ENCODE measurements around the gene MISP. TPM values are rescaled to one million over a fixed set of nuclear protein-coding genes. Genes with fewer than 3 reads are reported as not detected.
A peak's percentile ranks its signal among the peaks of the same experiment; 100 is the strongest.
"Not testable (repeated sequence)": the region's sequence is repeated elsewhere in the genome, so short reads cannot be mapped to it uniquely, and the experiment has no call there.

Gene MISP, protein sequence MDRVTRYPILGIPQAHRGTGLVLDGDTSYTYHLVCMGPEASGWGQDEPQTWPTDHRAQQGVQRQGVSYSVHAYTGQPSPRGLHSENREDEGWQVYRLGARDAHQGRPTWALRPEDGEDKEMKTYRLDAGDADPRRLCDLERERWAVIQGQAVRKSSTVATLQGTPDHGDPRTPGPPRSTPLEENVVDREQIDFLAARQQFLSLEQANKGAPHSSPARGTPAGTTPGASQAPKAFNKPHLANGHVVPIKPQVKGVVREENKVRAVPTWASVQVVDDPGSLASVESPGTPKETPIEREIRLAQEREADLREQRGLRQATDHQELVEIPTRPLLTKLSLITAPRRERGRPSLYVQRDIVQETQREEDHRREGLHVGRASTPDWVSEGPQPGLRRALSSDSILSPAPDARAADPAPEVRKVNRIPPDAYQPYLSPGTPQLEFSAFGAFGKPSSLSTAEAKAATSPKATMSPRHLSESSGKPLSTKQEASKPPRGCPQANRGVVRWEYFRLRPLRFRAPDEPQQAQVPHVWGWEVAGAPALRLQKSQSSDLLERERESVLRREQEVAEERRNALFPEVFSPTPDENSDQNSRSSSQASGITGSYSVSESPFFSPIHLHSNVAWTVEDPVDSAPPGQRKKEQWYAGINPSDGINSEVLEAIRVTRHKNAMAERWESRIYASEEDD
- not detected for total RNA-seq
- long read RNA-seq, result 0 reads

DNA sequence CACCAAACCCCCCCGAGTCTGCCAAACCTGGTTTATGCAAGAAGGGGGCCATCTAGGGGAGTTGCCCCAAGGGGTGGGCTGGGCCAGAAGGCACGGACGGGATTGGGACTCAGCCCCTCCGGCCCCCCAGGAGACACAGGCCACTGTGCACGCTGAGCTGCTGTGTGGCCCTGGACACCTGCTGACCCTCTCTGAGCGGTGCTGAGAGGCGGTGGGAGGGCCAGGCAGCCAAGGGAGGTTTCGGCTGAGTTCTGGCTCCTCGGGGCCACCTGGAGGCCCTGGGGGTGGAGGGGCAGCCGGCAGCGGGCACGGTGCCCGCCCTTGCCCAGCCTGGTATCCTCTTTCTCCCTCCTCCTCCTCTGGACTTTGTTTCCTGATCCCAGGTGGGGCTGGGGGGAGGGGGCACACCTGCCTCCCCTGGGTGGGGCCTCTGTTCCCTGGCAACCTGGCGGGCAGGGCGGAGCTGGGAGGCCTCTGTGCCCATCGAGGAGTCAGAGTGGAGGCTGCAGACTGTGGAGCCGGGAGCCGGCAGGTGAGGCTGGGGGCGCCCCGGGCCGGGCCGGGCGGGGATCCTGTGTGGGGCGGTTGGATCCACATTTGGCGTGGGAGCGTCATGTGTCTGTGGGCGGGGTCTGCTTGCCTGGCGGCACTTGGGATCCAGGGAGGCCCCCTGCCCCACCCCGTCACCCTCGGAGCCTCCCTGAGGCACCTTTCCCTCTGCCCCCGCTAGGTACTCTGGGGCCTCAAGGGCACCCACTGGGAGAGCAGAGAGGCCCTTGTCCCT, at the start of gene MISP:
Gene MISP (plus strand): TSS at position 473 of the 784 bp plus-strand sequence. CDS start 5,835 bp downstream, outside the sequence.
- DNase-seq (ENCODE audit: missing footprints) (no peak), ATAC-seq (no peak)
- intact Hi-C loops (cut with DNase I), result no loop called here

DNA sequence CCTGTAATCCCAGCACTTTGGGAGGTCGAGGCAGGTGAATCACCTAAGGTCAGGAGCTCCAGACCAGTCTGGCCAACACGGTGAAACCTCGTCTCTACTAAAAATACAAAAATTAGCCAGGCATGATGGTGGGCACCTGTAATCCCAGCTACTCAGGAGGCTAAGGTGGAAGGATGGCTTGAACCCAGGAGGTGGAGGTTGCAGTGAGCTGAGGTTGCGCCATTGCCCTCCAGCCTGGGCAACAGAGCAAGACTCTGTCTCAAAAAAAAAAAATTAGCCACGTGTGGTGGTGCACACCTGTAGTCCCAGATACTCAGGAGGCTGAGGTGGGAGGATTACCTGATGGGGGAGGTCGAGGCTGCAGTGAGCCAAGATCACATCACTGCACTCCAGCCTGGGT, 48.1 kb upstream of the MISP start:
- ATAC-seq; intact Hi-C loops (cut with DNase I); DNase-seq (ENCODE audit: missing footprints): not testable (repeated sequence)

DNA sequence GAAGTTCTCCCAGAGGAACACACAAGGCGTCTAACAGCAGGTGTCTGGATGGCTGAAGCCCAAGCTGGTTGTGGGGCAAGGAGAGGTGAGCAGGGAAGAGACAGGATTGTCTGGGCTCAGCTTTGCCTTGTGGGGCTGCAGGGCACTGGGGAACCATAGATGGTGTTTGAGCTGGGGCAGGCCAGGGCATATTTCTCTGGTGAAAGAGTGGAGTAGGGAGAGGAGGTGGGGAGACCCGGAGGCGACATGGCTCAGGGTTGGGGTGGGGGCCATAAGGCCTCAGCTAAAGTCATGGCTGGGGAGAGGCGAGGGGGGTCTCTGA, 47.6 kb upstream of the MISP start:
- ATAC-seq (no peak), DNase-seq (ENCODE audit: missing footprints) (no peak)
- intact Hi-C loops (cut with DNase I), result no loop called here

DNA sequence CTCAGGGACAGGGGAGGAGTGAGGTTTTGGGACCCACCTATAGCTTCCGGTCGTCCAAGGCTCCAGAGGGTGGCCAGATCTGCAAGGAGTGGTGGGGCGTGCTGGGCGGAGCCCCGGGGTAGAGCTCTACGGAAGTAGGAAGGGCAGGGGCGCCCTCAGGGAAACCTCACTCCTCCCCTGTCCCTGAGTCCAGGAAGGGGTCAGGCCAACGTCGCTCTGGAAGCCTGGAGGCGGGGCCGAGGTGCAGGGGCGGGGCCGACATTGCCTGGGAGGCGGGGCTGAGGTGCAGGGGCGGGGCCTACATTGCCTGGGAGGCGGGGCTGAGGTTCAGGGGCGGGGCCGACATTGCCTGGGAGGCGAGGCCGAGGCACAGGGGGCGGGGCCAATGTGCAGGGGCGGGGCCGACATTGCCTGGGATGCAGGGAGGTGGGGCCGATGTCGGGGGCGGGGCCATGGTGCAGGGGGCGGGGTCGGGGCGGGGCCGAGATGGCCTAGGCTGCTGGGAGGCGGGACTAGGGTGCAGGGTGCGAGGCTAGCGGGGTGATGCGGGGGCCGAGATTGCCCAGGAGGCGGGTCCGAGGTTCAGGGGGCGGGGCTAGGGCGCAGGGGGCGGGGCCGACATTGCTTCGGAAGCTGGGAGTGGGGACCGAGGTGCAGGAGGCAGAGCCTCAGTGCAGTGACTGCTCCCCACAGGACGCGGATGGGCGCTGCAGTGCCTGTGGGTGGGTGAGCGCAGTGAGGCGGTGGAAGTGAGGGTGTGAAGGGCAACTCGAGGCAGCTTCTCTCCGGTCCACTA, 47.1 kb upstream of the MISP start:
- intact Hi-C loops (cut with DNase I), result no loop called here
- ATAC-seq (peak; percentile 76), DNase-seq (ENCODE audit: missing footprints) (peak; percentile 93)

DNA sequence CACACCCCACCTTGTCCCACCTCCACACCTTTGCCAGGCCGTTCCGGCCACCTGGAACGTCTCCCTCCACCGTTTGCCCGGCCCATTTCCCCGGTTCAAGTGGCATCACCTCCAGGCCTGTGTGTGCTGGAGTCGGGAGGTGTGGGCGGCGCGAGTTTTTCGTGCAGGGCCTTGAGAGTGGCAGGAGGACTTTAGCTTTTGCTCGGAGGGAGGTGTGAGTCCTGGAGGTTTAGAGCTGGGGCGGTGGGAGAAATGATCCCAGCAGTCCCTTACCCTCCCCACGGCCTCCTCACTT, 46.5 kb upstream of the MISP start:
- intact Hi-C loops (cut with DNase I), result no loop called here
- ATAC-seq (no peak), DNase-seq (ENCODE audit: missing footprints) (no peak)

DNA sequence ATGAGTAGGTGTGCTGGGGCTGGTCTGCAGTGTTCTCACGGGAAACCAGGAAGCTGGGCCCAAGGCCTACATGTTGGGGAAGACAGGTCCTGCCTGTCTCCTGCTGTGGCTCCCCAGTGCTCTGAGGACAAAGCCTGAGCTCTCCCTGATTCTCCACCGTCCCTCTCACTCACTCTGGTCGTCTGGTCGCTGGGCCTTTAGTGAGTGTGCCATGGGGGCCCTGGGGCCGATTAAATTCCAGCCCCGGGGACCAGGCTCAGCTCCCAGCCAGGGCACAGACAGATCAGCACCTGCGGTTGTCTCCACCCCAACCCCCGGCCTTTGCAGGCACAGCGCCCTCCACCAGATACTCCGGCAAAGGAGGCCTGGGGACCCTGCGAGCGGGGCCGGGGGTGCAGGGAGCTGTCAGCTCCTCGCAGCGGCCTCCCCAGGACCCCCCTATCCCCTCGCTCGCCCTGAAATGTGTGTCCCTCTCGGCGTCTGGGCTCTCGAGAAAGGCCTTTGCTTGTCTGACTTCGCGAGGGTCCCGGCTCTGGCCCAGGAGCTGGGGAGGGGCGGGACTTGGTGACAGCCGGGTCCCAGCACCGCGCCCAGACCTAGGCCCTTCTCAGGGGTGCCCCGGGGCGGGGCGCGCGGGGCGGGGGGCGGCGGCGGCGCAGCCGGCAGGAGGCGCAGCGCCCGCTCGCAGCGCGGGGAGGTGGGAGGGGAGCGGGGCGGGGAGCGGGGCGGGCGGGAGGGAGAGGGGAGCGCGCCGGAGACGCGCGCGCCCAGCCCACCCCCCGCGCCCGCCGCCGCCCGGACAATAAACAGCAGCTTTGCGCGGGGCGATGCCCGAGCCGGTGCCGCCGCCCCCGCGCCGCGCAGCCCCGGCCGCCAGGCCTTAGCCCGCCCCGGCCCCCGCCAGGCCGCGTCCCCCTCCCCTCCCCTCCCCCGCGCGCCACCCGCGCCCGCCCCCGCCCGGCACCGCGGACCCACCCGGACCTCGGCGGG, 42.5 kb upstream of the MISP start, which contains the start of gene PALM:
Gene PALM (plus strand): TSS at position 782 of the 990 bp plus-strand sequence. CDS start 212 bp downstream, outside the sequence.
- intact Hi-C loops (cut with DNase I), result no loop called here
- peak; percentile 17 for ATAC-seq
- DNase-seq (ENCODE audit: missing footprints), result no peak

DNA sequence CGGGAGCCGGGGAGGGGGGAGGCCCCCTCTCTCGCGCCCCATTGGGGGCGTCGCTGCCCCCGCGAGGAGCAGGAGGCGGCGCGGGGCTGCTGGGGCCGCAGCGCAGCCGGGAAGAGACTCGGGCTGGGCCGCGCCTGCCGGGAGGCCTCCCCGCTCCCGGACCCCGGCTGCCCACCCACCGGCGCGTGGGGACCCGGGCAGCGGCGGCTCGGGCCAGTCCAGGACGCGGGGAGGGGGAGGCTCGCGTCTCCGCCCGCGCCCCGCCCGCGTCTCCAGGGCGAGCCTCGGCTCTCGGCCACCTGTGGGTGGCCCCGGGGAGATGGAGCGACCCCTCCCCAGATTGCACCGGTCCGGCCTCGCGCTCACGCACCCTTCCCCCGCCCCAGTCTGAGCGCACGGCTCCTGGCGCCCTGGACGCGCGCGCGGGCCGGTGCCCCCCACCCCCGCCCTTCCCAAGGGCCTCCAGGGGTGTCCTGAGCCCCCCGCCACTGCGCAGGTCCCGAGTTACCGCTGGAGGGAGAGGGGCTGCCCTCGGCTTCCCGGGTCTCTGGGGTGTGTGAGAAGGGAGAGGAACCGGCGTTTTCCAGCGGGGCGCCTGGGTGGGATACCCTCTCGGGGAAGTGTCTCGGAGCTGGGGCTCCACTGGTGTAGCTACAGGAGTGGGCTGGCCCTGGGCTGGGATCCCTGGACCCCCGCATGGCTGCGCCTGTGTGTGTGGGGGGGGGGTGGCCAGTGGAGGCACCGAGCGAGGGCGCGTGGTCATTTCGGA, 41.5 kb upstream of the MISP start:
- intact Hi-C loops (cut with DNase I), result no loop called here
- ATAC-seq (peak; percentile 10), DNase-seq (ENCODE audit: missing footprints) (no peak)

DNA sequence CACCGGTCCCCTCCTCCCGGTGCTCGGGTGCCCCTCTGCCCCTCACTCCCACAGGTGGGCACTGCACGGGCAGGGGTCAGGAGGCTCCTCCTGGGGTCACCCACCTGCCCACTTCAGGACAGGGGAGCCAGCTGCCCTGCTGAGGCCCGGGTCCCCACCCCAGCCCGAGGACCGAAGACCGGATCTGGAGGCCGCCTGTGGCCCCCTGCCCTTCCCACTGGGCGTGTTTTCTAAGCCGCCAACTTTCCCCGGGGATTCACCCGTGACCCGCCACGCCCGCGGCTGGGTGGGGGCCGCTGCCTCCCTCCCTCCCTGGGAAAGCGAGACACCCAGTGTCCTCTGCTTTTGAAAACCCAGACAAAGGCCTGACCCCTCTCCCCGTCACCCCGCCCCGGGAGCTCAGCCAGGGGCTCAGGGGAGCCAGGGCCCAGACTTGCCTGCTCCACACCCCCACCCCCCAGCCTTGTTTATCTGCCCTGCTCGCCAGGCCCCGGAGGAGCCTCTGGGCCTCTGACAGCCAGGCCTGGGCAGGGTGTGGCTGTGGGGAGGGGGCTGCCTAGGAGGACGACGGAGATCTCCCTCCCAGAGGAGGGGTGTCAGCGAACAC, 40.8 kb upstream of the MISP start:
- ATAC-seq, result peak; percentile 61
- intact Hi-C loops (cut with DNase I), result loop anchor here (1.0 to 5.0 kb wide), 2 partner anchors 18 to 33 kb away; partner anchors contain the start of gene FSTL3
- DNase-seq (ENCODE audit: missing footprints), result peak; percentile 80

DNA sequence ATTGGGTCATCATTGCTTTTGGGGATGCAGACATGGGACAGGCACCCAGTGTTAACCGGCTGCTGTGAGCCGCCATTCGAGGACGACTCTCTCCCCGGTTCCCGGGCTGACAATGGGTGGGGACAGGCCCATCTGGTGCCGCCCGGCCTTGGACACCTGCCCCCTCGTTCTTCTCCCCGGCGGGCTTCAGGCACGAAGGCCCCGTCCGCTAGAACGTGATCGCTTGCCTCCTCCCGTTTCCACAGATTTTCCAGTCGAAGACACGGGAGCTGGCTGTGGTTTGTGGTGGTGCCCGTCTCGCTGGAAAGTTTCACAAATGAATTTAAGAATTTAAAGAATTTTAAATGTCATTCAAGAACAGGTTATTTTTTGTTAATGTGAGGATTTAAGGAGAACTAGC, 40.1 kb upstream of the MISP start:
- ATAC-seq (no peak), DNase-seq (ENCODE audit: missing footprints) (no peak)
- intact Hi-C loops (cut with DNase I), result loop anchor here (1.0 to 5.0 kb wide), 2 partner anchors 18 to 33 kb away; partner anchors contain the start of gene FSTL3

DNA sequence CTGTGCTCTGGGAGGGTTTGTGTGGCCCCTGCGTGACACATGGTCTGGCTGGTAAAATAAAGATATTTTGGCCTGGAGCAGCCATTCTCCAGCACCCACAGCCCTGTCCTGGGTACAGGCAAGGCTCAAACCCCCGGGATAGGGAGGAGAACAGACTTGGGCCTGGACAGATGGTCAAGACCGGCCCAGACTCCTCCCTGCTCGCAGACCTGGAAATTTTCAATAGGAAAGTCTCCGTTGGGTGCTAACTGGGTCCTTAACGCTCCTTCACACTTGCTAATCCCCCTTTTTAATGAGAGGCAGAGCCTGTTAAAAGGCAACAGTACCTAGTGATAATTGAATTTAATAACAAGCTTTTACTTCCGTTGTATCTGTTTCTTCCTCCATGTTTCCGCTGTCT, 39.7 kb upstream of the MISP start:
- ATAC-seq (no peak), DNase-seq (ENCODE audit: missing footprints) (no peak)
- intact Hi-C loops (cut with DNase I), result loop anchor here (5.0 kb wide), 1 partner anchor 34 kb away; the partner anchor contains the start of gene FSTL3

DNA sequence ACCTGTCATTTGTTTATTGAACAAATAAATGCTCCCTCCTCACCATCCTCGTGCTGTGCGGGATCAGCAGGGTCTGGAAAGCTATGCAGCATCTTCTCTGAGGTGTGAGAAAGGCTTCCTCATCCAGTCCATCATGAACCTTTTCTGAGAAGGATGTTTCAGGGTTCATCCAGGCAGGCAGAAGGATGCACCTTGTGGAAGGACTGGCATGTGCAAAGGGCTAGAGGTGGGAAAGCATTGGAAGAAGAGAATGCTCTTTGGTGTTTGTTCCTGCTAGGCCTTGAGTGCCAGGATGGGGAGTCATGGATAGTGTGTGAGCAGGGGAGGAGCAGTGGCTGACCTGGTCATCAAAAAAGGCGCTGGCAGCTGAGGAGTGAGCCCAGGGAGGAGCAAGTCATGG, 35.6 kb upstream of the MISP start:
- DNase-seq (ENCODE audit: missing footprints) (no peak), ATAC-seq (no peak)
- intact Hi-C loops (cut with DNase I), result no loop called here

DNA sequence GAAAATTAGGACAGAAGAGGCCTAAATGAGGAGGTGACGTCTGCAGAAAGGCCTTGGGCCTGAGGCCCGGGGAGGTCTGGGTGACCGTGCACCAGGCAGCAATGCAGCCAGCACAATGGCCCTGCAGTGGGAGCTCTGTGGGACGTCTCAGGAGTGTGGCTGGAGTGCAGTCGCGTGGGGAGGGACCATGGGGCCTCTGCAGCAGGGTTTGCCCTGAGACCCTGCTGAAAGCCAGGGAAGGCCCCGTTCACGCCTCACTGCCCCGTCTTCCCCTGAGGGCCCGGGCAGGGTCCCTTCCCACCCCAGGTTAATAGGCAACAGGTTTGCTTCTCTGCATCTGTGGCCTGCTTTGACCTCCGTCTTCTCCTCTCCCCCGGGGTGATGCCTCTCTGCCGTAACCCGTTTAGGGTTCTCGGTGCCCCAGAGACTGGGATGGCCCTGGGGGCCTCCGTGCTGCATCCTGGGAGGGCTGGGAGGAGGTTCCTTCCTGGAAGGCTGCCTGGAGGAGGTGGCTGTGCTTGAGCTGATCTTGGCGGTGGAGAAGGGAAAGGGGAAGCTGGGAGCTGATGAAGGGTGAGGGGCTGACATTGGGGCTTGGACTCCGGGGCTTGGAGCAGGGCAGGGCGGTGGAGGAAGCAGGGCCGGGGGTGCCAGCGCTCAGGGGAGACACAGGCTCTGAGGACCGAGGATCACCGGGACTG, 32.5 kb upstream of the MISP start:
- DNase-seq (ENCODE audit: missing footprints) (no peak), ATAC-seq (peak; percentile 35)
- intact Hi-C loops (cut with DNase I), result no loop called here

DNA sequence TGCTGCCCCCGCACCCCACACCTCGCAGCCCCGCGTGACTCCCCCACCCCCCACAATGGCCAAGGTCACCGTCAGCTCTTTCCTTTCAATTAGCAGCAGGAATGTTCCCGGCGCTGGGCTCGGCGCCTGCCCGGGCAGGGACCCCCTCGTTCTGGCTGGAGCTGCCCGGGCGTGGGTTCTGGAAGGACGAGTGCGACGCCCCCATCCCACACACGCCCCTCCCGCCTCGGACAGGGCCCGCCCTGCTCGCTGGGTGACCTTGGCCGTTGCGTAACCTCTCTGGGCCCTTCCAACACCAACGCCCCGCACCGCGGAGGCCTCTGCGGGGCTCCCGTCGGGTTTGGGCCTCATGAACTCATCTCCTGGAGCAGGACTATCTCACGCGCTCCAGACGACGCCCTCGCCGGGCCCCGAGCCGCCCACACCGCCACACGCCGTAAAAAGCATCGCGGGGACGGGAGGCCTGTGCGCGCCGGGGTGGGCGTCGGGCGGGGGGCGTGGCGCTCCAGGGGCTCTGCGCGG, 31.9 kb upstream of the MISP start:
- ATAC-seq (peak; percentile 90), DNase-seq (ENCODE audit: missing footprints) (peak; percentile 84)
- intact Hi-C loops (cut with DNase I), result no loop called here

DNA sequence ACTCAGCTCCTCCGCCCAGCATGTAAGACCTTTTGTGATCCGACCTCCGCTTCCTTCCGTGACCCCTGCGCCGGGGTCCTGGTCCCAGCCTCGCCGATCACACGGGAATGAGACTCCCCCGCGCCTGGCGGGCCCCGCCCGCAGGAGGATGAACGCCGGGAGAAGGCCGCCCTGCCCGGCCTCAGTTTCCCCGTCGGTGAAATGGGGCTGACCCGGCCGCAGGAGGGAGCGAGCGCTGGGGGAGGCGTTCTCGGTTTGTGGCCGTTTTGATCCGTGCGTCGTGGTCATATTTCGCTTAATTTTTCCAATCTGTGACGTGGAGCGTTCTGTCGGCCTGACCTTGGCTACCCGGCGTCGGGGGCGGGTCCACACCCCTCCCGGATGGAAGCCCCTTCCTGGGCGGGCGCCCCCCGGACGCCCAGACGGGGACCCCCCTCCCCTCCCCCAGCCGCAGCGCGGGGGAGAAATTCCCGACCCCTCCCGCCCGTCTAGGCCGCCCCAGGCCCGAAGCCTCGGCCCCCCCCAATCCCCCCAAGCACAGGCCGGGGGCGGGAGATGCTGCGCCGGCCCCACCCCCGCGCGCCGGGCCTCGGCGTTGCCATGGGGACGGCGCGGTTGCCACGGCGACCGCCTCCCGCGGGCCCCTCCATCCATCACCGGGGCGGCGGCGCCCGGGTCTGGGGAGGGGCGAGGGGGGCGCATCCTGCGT, 31.1 kb upstream of the MISP start:
- intact Hi-C loops (cut with DNase I), result no loop called here
- no peak for ATAC-seq
- no peak for DNase-seq (ENCODE audit: missing footprints)
